Stimulated activated naive CD8-positive, alpha-beta T cell treated with anti-CD3 and anti-CD28 coated beads, Interleukin-15, Interleukin-2, amounts not matched to agents 100 ng/mL and 50 ng/mL, for 24 hours (primary cell): ENCODE measurements around the gene SLC22A7.
A peak's percentile ranks its signal among the peaks of the same experiment; 100 is the strongest.

ENCODE experiments used
- H3K27ac Mint-ChIP-seq: one replicate; pipeline ENCODE4 v1.8.0; 2021; ENCODE audit warnings: mild to moderate bottlenecking, mixed read lengths
- H3K27me3 Mint-ChIP-seq: one replicate; pipeline ENCODE4 v1.8.0; 2021; ENCODE audit warnings: mixed read lengths
- H3K36me3 Mint-ChIP-seq: one replicate; pipeline ENCODE4 v1.8.0; 2021; ENCODE audit warnings: low read depth, mixed read lengths
- H3K4me1 Mint-ChIP-seq: one replicate; pipeline ENCODE4 v1.8.0; 2021; ENCODE audit warnings: low read depth, mixed read lengths
- H3K4me3 Mint-ChIP-seq: one replicate; pipeline ENCODE4 v1.8.0; 2021; ENCODE audit warnings: mild to moderate bottlenecking, mixed read lengths
- H3K9me3 Mint-ChIP-seq: one replicate; pipeline ENCODE4 v1.8.0; 2021; ENCODE audit warnings: mixed read lengths

SLC22A7 gene, protein sequence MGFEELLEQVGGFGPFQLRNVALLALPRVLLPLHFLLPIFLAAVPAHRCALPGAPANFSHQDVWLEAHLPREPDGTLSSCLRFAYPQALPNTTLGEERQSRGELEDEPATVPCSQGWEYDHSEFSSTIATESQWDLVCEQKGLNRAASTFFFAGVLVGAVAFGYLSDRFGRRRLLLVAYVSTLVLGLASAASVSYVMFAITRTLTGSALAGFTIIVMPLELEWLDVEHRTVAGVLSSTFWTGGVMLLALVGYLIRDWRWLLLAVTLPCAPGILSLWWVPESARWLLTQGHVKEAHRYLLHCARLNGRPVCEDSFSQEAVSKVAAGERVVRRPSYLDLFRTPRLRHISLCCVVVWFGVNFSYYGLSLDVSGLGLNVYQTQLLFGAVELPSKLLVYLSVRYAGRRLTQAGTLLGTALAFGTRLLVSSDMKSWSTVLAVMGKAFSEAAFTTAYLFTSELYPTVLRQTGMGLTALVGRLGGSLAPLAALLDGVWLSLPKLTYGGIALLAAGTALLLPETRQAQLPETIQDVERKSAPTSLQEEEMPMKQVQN

DNA sequence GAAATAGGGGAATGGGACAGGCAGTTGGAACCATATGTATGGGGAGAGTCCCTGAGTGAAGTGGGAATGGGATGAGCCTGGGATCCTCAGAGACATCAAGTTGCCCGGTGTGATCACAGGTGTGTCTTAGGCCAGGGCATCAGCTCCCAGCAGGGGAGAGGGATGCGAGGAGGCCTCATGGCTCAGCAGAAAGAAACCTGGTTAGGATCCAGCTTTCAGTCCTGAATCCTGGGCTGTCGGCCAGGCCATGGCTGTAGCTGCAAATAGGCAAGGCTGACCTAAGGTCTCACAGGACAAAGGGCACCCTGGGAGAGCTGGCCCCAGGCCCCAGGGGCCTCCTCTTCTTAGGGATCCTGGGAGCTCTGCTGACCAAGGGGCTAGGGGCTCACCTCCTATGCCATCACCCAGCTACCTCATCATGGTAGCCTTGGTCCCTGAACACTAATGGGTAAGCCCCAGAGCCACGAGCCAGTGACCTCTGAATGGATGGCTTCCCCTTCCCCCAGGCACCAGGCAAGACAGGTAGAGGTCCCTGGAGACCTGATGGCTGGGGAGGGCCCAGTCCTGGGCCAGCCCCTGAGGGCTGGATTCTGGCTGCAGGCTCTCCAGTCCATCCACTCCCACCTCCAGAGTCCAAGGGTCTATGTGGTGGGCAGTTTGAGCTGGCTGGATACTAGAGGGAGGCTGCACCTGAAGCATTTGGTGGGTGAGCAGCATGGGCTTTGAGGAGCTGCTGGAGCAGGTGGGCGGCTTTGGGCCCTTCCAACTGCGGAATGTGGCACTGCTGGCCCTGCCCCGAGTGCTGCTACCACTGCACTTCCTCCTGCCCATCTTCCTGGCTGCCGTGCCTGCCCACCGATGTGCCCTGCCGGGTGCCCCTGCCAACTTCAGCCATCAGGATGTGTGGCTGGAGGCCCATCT lies at the start of gene SLC22A7:
SLC22A7 (plus strand) TSS at position 617 of the 921 bp plus-strand sequence; CDS start at position 716, 99 bp downstream.
- Mint-ChIP-seq H3K36me3 (no peaks in the 10 kb centered on the region), H3K4me3 (no peak within 1 kb of the TSS), H3K4me1 (no peaks in the 10 kb centered on the region), H3K27ac (no peak within 1 kb of the TSS), H3K27me3 (peaks cover 4% of the 10 kb centered on the region), H3K9me3 (no peaks in the 10 kb centered on the region)

DNA sequence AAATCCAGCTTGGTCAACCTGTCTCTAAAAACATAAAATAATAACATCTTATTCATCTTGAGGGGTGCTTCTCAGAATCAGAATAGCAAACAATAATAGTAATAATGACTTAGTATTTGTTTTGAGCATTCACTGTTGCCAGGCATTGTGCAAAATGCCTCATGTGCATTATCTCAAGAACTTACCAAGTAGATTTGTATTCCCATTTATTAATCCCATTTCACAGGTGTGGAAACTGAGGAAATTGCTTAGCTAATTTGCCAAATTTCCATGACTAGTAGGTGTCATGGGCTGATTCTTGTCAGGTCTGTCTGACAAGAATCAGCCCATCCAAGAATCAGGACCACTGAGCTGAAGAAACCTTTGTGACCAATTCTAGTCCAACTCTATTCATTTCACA lies 49.3 kb upstream of the SLC22A7 start:
- H3K36me3 Mint-ChIP-seq: no peaks in the 10 kb centered on the region
- peaks cover 23% of the 10 kb centered on the region for H3K27me3 Mint-ChIP-seq
- H3K4me1 Mint-ChIP-seq: peaks cover 38% of the 10 kb centered on the region
- no peaks in the 10 kb centered on the region for H3K9me3 Mint-ChIP-seq
- H3K27ac Mint-ChIP-seq: no peak overlapping the region
- no peak overlapping the region for H3K4me3 Mint-ChIP-seq

DNA sequence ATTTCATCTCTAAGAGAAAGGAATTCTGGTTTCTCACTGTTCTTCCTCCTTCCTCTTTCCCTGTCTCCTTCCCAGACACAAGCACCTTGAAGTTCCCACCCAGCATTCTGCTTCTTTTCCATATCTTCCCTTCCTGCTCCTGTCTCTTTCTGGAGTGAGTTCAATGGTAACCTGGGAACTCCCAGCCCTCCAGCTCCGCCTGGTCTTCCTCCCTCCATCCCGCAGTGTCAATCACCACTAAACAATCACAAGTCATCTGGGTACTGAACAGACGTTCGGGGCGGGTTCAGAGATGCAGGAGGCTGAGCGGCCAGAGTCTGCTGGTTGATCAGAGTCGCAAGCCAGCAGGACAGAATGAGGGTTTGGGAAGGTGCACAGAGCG lies 47.1 kb upstream of the SLC22A7 start:
- Mint-ChIP-seq H3K27me3 (peaks cover 26% of the 10 kb centered on the region), H3K4me3 (no peak overlapping the region), H3K36me3 (no peaks in the 10 kb centered on the region), H3K27ac (no peak overlapping the region), H3K4me1 (peaks cover 47% of the 10 kb centered on the region), H3K9me3 (no peaks in the 10 kb centered on the region)

DNA sequence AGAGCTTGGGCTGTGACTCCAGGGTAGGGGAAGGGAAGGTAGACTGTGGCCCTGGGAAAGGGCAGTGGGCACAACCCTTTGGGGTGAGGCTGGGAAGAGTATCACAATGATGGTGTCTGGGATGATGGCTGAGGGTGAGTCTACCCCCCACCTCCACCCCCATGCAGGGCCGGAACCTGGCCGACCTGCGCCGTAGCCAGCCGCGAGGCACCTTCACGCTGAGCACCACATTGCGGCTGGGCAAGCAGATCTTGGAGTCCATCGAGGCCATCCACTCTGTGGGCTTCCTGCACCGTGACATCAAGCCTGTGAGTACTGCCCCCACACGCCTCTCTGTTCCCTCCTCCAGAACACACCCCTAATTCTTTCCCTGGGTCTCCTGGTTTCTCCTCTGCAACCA lies 44.7 kb upstream of the SLC22A7 start:
- Mint-ChIP-seq H3K4me3 (no peak overlapping the region), H3K4me1 (peaks cover 38% of the 10 kb centered on the region)

DNA sequence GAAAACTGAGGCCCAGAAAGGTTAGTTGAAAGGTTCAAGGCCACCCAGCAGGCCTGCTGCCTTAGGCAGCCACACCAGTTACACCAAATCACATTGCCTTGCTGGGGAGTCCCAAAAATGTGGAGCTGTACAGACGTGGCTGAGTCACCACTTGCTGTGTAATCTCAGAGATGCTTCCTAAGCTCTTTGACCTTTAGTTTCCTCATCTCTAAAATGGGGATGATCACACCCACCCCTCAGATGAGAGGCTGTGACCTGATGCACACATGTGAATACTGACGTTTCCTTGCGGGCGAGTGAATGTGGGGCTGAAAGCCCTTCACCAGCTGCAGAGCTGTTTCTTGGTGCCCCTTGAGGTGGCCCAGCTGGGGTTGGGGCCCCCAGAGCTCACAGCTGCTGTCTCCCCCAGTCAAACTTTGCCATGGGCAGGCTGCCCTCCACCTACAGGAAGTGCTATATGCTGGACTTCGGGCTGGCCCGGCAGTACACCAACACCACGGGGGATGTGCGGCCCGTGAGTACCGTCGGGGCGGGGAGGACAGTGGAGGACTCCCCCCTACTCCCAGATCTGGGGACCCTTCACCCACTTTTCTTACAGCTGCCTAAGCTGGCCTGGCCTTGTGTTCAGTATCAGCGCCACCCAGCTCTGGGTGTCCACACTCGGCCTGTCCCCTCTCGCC lies 43.8 kb upstream of the SLC22A7 start:
- Mint-ChIP-seq H3K27me3 (peaks cover 31% of the 10 kb centered on the region), H3K4me1 (peaks cover 38% of the 10 kb centered on the region), H3K27ac (peak overlapping the region; percentile 53), H3K36me3 (no peaks in the 10 kb centered on the region), H3K9me3 (no peaks in the 10 kb centered on the region), H3K4me3 (no peak overlapping the region)

More for the DNA sequence above, 44.7 kb upstream of the SLC22A7 start:
- peaks cover 31% of the 10 kb centered on the region for H3K27me3 Mint-ChIP-seq
- no peaks in the 10 kb centered on the region for H3K36me3 Mint-ChIP-seq
- H3K9me3 Mint-ChIP-seq: no peaks in the 10 kb centered on the region
- no peak overlapping the region for H3K27ac Mint-ChIP-seq

DNA sequence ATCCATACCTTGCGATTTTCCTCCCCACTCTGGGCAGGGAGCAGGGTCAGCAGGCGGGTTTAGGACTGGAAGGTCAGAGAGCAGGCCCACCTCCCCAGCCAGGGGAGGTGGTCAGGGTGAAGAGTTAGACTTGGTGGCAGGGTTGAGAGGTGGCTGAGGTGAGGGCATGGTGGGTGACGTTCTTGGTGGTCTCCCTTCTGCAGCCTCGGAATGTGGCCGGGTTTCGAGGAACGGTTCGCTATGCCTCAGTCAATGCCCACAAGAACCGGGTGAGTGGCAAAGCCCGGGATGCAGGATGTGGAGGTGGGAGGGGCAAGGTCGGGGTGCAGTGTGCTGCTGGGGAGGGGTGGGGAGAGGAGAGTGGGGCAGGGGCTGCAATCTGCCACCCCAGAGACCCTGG lies 43.2 kb upstream of the SLC22A7 start:
- Mint-ChIP-seq H3K4me3 (no peak overlapping the region), H3K27ac (no peak overlapping the region), H3K27me3 (peaks cover 31% of the 10 kb centered on the region), H3K9me3 (no peaks in the 10 kb centered on the region), H3K36me3 (no peaks in the 10 kb centered on the region), H3K4me1 (peaks cover 38% of the 10 kb centered on the region)

DNA sequence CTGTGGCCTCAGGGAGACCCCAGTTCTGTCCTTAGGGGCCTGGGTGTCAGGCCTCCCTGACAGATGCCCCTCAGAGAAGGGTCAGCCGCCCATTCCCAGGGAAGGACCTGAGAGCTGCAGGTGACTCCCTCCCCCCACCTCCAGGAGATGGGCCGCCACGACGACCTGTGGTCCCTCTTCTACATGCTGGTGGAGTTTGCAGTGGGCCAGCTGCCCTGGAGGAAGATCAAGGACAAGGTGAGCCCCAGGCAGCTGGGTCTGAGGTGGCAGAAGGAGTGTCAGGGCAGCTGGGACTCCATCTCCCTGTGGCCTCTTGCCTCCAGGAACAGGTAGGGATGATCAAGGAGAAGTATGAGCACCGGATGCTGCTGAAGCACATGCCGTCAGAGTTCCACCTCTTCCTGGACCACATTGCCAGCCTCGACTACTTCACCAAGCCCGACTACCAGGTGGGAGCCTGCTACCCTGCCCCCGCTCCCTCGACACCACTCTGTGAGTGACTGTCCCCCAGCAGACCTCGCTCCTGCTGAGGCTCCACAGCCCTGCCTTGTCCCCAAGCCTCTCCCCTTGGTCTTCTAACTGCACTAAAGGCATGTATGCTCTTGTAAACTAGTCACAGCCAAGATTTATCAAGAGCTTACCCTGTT lies 42.5 kb upstream of the SLC22A7 start:
- no peaks in the 10 kb centered on the region for H3K9me3 Mint-ChIP-seq
- H3K4me1 Mint-ChIP-seq: peaks cover 37% of the 10 kb centered on the region
- H3K4me3 Mint-ChIP-seq: no peak overlapping the region
- H3K27me3 Mint-ChIP-seq: peaks cover 31% of the 10 kb centered on the region
- H3K36me3 Mint-ChIP-seq: no peaks in the 10 kb centered on the region
- H3K27ac Mint-ChIP-seq: peak overlapping the region; percentile 61

DNA sequence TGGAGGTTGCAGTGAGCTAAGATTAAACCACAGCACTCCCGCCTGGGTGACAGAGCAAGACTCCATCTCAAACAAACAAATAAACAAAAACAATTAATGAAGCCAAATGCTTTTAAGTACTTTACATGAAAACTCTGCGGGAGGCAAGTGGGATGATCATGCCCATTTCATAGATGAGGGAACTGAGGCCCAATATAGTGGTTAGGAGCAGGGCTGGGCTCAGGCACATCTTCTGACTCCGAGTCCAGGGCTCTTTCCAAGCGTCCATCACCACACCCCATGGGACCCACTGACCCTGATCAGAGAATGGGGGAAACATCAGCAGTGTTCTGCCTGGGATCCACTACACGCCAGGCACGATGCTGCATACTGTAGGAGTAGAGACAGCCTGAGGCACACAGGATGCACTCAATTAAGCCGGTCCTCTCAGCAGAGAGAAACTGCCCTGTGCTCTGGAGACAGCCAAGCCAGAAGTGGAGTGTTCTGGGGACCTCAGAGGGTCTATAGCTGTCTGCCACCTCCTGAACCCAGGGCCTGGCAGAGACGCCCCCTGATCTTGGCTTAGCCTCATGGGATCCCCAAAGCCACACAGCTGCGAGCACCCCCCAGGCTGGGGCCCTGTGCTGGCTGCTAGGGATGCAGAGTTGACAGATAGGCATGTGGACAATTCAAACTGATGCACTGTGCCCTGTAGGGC lies 41.2 kb upstream of the SLC22A7 start:
- Mint-ChIP-seq H3K27ac (no peak overlapping the region), H3K9me3 (no peaks in the 10 kb centered on the region), H3K4me3 (no peak overlapping the region), H3K36me3 (no peaks in the 10 kb centered on the region), H3K27me3 (peaks cover 19% of the 10 kb centered on the region), H3K4me1 (peaks cover 24% of the 10 kb centered on the region)

DNA sequence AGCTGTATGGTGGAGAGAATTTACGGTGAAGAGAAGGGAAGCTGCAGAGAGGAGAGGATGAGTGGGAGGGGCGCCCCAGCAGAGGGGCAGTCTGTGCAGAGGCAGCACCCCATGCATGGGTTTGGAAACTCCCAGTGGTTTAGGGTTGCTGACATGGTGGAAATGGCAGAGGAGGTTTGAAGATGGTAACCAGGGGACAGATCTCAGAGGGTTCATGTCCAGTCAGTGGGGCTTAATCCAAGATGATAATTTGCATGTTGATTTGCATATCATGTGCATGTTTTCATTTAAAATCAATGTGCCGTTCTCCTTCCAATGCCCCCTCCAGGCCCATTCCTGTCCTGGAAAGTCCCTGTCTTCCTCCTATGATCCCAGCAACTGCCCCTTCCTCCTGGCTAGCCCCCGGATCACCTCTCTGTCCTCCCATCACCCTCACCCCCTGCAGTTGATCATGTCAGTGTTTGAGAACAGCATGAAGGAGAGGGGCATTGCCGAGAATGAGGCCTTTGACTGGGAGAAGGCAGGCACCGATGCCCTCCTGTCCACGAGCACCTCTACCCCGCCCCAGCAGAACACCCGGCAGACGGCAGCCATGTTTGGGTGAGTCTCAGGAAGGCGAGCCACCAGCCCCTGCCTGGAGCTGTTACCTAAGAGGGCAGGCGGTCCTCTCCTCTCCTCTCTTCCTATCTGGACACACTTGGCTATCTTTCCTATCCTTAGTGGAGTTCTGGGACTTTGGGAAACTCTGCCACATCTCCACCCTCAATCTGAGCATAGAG lies 40.5 kb upstream of the SLC22A7 start:
- H3K36me3 Mint-ChIP-seq: no peaks in the 10 kb centered on the region
- no peaks in the 10 kb centered on the region for H3K9me3 Mint-ChIP-seq
- H3K27me3 Mint-ChIP-seq: peaks cover 14% of the 10 kb centered on the region
- peak overlapping the region; percentile 73 for H3K27ac Mint-ChIP-seq
- H3K4me1 Mint-ChIP-seq: peaks cover 22% of the 10 kb centered on the region
- H3K4me3 Mint-ChIP-seq: no peak overlapping the region

DNA sequence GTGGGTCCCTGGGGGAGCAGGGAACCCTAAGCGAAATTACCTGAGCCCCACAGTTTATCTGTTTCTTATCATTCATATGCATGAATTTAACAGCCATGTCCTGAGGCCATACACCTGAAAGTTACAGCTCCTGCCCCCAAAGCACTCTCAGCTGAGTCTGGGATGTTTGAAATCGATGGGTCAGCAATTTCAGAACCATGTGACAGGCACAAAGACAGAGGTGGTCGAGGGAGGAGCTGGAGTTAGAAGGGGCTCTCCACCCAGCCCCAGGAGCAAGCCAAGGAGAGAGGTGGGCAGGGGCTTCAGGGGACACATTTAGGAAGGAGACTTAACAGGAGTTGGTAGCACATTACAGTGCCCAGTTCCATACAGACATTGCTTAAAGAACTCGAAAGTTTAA lies 39.9 kb upstream of the SLC22A7 start:
- no peaks in the 10 kb centered on the region for H3K9me3 Mint-ChIP-seq
- H3K4me3 Mint-ChIP-seq: no peak overlapping the region
- peaks cover 22% of the 10 kb centered on the region for H3K4me1 Mint-ChIP-seq
- peaks cover 8% of the 10 kb centered on the region for H3K27me3 Mint-ChIP-seq
- H3K36me3 Mint-ChIP-seq: no peaks in the 10 kb centered on the region
- no peak overlapping the region for H3K27ac Mint-ChIP-seq

DNA sequence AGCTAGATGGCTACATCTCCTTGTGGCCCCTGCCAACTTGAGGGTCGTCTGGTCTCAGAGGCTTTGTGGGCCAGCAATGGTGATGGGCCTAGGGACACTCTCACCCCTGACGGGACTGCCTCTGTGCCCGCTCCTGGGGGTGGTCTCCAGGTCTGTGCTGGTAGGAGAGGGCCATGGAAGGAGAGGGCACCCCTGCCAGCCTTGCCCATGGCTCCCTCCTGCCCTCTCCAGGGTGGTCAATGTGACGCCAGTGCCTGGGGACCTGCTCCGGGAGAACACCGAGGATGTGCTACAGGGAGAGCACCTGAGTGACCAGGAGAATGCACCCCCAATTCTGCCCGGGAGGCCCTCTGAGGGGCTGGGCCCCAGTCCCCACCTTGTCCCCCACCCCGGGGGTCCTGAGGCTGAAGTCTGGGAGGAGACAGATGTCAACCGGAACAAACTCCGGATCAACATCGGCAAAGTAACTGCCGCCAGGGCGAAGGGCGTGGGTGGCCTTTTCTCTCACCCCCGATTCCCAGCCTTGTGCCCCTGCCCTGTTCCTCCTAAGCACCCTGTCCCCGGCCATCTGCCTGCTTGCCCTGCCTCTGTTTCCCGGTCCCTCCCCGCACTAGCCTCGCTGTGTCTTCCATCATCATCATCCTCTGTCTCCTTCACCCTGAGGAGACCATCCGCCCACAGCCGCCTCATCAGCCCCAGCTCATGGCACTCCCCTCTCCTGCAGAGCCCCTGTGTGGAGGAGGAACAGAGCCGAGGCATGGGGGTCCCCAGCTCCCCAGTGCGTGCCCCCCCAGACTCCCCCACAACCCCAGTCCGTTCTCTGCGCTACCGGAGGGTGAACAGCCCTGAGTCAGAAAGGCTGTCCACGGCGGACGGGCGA lies 39.0 kb upstream of the SLC22A7 start:
- Mint-ChIP-seq H3K4me3 (no peak overlapping the region), H3K4me1 (peaks cover 19% of the 10 kb centered on the region), H3K36me3 (no peaks in the 10 kb centered on the region), H3K27ac (no peak overlapping the region), H3K27me3 (peaks cover 8% of the 10 kb centered on the region), H3K9me3 (no peaks in the 10 kb centered on the region)

DNA sequence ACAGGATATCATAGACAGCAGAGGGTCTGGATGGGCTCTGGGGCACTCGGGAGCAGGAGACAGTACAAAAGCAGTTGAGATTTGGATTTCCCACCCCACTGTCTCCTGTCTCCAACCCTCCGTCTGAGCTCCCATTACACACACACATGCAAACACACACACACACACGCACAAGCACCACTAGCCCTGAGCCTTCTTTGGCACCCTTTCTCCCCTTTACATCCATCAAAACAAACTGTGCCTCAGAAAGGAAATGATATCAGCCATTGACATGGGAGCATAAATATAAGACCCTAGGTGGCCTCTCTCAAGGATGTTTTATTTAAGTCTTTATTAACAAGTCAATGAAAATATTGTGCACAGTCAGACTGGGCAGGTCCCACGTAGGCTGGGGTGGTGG lies 37.3 kb upstream of the SLC22A7 start:
- Mint-ChIP-seq H3K27ac (no peak overlapping the region), H3K9me3 (no peaks in the 10 kb centered on the region), H3K36me3 (no peaks in the 10 kb centered on the region), H3K4me3 (no peak overlapping the region), H3K27me3 (peaks cover 6% of the 10 kb centered on the region), H3K4me1 (peaks cover 12% of the 10 kb centered on the region)
